ENCODE results near the gene EPB41L4A.
"Not testable (repeated sequence)": the region's sequence is repeated elsewhere in the genome, so short reads cannot be mapped to it uniquely, and the experiment has no call there.

The EPB41L4A gene

DNA sequence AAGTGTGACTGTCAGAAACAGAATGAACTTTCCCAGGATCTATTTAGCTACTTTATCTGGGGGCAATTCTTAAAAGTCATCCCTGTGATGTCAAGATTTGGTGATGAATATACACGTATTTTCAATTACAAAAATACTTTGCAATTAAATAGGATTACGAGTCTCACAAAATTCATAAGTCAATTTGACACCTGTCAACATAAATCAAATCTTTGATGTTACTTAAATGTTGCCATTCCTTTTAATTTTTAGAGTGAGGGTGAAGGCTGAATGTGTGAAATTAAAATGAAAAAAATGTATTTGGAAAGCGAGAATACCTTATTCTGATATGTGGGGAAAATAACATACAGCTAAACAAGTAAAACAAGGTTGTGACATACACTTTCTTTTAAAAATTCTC is 202.9 kb downstream of the EPB41L4A start:
- DNase-seq (ENCODE audit: low spot score) = no peak
- no peak for FAIRE-seq

DNA sequence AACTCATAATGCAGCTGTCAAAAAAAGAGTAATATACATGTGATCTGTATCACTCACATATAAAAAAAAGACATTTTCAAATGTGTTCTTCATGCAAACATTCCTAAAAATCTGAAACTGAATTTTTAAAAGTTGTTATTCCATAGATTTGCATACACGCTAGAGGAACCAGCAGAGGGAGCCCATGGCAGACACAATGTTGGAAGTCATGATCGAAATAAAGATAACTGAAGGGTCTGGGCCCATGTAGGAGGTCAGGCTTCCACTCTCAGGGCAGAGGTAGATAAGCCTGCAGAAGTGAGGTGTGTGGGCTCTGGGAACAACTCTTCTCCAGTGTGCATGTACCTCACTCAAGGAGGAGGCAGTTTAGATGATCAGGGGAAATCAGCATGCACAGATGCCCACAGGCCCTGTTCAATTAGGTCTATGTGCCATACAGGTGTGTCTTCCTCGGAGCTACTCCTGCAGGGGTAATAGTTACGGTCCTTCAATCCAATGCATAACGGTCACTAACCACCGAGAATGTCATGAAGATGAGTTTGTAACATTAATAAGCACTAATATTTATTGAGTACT is 208.6 kb downstream of the EPB41L4A start:
- DNase-seq (ENCODE audit: low spot score) (peak; percentile 27), FAIRE-seq (peak; percentile 69)

DNA sequence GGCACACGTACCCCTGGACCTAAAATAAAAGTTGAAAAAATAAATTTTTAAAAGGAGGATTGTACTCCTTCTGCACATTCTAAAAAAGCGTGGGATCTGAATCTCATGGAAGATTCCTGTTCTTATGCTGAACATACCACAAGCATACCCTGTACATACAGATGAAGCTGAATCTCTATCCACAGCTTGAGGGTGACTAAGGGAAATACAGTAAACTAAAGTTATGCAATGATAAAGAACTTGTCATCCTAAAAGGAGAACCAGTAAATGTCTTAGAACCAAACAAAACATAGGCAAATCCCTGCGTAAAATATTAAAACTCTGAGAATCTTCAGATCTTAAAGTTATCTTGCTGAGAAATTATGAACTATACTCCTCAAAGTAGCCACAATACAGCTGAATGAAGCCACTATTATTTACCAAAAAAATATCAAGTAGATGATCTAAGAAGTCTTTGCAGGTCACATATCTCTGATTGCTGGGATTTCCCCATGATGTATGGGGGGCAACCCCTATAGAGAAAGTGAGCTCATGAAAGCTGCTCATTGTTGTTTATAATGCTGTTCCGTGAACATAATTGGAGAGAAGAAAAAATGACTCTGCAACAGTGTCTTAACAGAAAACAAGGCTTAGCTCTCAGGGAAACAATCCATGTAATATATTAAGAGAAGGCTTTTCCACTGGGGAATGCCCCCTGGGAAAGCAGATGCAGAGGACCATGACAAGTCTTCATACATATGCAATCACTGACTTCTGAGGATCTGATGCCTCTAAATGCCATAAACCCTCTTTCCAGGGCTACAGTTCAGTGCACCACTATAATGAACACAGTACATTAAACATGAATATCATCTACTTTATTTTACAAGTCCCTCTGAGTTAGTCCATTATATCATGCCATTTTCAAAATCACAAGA is 210.1 kb downstream of the EPB41L4A start:
- FAIRE-seq = no peak
- no peak for DNase-seq (ENCODE audit: low spot score)

DNA sequence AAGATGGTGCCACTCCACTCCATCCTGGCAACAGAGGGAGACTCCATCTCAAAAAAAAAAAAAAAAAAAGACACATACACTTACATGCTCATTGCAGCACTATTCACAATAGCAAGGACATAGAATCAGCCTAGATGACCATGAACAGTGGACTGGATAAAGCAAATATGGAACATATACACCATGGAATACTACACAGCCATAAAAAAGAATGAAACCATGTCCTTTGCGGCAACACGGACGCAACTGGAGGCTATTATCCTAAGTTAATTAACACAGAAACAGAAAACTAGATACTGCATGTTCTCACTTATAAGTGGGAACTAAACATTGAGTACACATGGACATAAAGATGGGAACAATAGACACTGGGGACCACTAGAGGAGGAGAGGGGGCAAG is 210.9 kb downstream of the EPB41L4A start:
- not testable (repeated sequence) for FAIRE-seq; DNase-seq (ENCODE audit: low spot score)

DNA sequence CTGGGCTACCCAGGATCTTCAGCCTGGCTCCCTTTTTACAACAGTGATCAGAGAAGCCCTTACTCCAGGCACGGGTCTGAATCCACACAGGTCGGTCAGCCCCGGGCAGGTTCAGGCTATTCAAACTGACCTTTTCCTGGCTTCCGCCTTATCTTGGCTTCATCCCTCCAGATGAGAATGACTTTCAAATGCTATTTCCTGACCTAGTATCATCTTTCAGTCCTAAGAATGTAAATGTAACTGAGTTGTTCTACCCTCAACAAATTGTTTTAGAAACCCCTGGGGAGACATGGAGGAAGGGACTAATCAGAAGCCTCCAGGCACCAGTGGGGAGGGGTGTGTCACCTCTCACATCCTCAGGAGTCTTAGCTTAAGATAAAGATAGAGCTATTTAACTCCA is 213.2 kb downstream of the EPB41L4A start:
- DNase-seq (ENCODE audit: low spot score) = no peak
- FAIRE-seq = no peak

DNA sequence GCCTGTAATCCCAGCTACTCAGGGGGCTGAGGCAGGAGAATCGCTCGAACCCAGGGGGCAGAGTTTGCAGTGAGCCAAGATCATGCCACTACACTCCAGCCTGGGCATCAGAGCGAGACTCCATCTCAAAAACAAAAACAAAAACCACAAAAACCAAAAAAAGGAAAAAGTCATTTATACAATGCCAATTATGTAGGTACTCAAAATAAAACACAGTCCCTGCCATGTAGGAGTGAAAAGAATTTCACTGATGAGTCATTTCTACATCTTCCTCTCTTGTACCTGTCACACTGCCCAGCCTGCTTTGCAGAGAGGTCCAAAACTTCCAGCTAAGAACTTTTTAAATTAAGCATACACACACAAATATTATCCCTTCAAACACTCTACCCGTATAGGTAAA is 215.8 kb downstream of the EPB41L4A start:
- FAIRE-seq = no peak

DNA sequence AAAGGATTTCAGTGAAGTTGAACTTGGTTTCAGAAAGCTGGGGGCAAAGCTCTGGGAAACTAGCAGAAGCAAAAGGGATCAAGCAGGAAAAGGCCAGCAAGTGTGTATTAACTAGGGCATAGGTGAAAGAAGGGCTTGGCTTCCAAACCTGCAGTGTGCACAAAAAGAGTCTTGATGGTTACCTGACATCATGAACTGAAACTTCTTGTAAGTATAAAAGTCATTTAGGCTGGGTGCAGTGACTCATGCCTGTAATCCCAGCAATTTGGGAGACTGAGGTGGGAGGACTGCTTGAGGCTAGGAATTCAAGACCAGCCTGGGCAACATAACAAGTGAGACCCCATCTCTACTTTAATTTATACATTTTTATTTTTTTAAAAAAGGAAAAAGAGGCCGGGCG is 216.4 kb downstream of the EPB41L4A start:
- FAIRE-seq (no peak), DNase-seq (ENCODE audit: low spot score) (no peak)

More for the DNA sequence above, 215.8 kb downstream of the EPB41L4A start:
- no peak for DNase-seq (ENCODE audit: low spot score)

DNA sequence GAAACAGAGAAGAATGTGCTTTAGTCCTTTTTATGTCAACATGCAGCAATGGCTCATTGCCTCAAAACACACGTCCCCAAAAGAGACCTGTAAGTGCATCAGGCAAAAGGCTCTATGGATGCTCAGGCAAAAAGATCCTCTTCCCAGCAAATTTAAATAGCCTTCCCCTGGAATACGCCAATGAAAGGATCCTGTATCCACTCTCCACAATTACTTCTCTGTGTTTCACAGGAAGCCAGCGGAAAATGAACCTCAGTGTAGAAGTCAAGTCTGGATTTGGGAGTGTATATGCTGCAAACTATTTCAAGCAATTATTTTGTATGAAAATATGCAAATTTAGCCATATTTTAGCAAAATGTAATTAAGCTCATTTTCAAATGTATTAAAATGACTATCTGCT is 217.9 kb downstream of the EPB41L4A start:
- DNase-seq (ENCODE audit: low spot score) = no peak
- FAIRE-seq = no peak

DNA sequence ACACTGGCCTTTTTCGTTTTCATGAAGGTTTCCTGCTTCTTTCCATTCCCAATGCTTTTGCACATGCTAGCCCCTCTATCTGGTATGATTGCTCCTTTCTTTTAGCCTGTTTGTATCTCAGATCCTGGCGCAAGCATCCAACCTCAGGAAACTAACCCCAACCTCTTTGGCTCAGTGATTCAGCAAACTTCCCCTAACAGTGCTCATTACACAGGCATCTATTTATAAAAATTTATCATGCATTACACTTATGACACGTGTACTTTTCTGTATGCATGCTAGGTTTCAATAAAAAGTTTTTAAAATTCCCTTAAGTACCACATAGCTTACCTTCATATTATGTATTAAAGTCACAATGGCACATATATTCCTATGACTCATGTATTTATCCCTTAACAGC is 218.9 kb downstream of the EPB41L4A start:
- DNase-seq (ENCODE audit: low spot score) = no peak
- FAIRE-seq = no peak

DNA sequence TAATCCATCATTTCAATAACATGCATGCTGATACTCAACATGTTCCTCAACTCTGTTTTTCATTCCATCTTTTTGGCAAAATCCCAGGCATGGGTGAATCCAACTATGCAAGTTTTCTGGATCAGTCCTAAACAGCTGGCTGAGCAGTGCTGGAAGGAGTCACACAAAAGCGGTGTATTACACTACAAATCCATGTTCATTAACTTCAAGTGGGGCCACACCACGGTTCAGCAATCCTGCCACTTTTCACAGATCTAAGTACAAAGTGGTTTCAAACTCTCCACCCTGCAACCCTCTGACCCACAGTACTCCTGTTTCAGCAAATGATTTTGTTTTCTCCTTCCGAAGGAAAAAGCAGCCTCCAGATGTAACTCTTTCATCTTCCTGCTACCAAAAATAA is 222.5 kb downstream of the EPB41L4A start:
- DNase-seq (ENCODE audit: low spot score) = no peak
- no peak for FAIRE-seq

DNA sequence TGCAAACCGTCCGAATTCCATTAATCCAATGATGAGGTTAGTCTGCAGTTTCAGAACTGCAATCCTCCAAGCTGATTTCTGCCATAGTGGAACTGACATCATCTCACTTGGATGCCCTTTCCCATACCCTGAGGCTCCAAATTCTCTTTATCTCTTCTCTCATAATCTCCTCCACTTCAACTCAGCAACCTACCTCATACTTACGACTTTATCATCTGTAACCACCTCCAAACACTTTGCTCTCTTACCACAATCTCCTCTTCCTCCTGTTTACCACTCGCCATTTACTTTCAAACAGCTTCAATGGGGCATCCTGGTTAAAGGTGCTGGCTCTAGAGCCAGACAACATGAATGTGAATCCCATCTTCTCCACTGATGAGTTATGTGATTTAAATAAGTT is 223.2 kb downstream of the EPB41L4A start:
- no peak for FAIRE-seq
- DNase-seq (ENCODE audit: low spot score) = no peak

DNA sequence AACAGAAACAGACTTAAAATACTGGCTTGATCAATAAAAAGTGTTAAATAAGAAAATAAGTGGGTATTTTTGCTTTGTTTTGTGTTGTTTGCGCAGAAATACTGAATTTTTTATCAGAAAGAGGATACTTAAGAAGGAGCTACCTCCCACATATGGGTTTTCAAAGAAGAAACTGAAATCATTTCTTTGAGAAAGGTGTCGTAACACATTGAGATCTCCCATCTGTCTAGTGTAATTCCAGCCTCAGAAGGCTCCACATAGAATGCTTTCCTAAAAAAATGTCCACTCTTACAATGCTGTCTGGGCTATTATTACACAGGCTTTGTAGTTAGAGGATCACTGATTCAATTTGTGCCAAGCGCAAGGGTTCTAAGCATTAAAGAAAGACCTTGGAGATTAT is 226.2 kb downstream of the EPB41L4A start:
- no peak for DNase-seq (ENCODE audit: low spot score)
- FAIRE-seq = no peak

DNA sequence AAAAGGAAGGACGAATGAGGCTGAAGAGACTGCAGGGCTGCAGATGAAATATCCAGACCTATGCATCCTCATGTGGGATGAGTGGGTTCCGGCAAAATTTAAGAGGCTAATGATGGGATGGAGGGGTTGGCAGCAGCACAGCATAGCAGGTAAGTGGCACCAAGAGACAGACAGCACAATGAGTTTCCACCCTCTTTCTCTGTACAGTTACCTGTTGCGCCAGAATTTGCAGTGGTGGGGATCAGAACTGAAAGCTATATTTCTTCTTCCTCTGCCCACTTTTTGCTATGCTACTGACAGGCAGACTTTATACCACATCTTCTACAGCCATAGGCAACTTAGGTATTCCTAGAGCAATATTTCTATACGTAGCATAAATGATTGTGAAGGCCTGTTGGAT is 227.0 kb downstream of the EPB41L4A start:
- no peak for DNase-seq (ENCODE audit: low spot score)
- no peak for FAIRE-seq

DNA sequence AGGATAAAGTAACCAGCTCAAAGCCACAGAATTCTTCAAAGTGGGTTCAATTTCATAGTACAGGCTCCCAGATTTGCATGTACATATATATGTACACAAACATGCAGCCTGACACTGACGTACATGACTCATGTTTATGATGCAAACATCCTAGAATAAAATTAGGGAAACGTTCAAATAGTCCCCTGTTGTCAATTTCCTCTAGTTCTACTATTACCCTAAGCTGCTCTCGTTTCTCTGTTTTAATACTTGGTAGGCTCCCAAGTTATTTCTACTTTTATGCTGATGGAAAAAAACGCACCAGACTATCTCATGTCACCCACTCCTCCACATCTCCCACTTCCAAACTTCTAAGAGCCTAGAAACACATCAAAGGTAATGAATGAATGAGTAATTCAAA is 229.7 kb downstream of the EPB41L4A start:
- no peak for DNase-seq (ENCODE audit: low spot score)
- FAIRE-seq = no peak

DNA sequence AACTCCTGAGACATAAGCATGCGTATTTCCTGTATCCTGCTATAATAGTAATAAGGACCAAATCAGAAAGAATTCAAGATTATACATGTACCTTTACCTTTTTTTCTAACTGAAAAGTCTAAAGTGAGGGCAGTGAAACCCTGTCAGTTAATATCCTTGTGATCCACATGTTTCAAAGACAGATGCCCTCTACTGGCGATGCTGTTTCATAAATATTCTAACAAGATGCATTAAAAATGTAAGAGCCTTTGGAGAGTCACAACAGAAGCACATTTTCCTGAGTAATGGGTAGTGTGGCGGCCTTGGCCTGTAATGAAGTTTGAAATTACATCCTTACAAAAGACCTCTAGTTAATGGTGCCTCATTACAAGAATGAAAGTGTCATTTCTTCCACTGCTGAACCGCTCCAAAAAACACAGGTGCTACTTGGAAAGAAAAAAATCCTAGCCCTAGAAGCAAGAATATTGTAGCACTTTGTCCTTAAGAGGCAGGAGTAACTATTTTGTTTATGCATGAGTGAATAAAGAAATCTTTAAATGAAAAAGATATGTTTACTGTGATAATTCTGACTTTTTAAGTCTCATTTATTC is 232.6 kb downstream of the EPB41L4A start:
- DNase-seq (ENCODE audit: low spot score) (peak; percentile 38), FAIRE-seq (peak; percentile 73)

DNA sequence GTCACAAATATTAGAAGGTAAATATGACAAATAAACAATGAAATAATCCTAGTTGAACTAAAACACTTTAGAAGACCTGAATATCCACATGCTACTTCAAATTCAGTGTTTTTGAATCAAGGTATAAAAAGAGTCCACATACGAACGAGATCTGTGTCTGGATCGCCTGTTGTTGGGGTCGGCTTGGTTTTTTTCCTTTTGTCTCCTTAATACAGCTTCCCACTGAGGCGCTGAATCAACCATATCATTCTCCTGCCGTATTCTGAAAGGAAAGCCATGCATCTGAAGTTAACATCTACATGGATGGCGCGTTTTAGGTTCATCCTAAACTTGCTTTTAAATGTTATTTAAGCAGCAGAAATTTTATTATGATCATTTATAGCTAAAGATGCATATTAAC is 235.2 kb downstream of the EPB41L4A start:
- DNase-seq (ENCODE audit: low spot score) = no peak
- no peak for FAIRE-seq

DNA sequence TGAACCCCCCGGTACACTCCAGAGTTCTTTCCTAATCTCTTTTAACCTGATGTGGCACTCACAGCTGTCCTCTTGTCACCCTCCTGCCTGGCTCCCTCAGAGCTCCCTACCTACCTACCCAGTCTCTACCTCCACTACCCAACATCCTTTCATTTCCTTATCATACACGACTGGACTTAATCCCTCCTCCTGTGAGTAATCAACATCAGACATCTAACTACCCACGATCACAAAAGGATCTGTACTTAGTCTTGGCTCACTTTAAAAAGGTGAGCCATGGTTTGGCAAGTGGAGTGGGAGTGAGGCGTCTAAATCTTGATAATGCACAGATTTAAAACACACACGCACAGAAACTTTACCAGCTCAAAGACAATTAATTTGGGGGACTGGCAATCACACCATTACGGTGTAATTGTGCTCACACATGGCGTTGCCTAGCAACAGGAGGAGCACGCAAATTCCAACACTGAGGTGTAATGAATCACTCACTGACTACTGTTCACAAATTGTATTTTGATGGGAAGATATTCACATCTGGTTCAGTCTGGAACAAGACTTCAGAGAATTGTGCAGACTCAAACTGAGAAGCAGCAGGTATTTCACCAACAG is 235.9 kb downstream of the EPB41L4A start:
- DNase-seq (ENCODE audit: low spot score) (peak; percentile 28), FAIRE-seq (no peak)

DNA sequence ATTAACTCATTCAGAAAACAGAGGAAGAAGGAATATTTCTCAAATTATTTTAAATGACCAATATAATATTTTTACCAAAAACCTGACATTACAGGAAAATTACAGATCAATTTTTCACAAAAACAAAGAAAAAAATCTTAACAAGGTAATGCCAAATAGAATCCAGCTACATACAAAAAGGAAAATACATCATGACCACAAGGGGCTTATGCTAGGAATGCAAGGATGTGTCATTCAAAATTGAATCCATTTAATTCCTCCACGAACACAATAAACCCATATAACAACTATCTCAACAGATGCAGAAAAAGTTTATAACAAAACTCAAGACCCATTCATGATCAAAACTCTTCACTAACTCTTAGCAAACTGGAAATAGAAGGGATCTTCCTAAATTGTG is 239.8 kb downstream of the EPB41L4A start:
- FAIRE-seq (no peak), DNase-seq (ENCODE audit: low spot score) (no peak)

DNA sequence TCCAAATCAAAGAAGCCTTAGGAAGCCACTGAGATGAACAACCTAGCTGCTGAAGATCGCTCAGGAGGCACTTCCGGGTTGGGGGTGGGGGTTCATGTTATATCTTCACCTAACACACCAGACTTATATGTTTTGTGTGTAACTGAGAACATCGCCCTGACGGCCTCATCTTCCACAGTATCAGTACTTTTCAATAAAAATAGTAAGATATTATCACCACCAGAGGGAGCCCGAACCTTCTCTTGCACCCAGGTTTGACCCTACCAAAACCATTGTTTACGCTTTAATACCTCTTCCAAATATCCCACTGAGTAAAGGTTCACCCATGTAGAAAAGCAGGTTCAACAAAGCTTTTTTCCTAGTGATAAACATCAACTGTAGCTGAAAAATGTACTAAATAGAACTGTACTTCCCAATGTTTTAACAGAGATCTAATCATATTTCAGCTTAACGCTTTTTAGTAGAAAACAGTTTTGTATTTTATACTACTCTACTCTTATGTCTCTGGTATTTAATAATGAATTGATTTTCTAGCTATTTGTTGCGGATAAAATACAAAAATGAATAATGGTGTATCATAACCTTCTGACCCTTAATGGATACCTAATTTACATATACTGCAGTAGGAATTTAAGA is 244.0 kb downstream of the EPB41L4A start:
- DNase-seq (ENCODE audit: low spot score) (peak; percentile 34), FAIRE-seq (peak; percentile 20)

DNA sequence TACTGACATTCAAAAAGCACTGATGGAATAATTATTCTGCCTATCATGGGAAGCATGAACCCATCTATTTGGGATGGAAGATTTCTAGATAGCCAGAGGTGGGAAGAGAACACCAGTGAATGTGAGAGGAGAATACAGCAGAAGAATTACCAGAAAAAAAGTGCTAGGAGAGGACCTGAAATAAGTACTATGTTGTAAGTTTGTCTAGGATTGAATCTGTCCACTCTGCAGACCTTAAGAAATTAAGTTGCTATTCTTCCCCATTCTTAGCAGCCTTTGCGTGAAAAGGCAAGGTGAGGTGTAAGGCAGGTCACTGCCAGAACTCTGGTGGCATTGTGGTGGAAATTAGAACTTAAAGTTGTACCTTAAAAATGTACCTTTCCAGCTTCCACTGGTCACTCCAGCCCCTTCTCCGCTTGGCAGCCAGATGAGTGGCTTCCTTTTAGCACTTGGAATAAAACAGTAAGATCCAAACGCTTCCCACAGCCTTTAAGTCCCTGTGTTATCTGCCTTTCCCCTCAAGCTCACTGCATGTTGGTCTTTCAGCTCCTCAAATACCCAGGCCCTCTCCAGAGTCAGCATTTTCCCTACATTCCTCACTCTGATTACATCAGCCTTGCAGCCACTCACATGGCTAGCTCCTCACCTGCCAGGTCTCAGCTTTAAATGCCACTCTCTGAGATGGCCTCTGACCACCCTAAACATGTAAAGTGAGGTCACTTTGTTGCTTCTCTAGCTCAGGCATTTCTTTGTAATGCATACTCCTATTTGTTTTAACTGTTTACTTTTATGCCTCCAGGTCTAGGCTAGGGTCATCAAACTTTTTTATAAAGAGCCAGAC is 253.0 kb downstream of the EPB41L4A start:
- no peak for FAIRE-seq
- DNase-seq (ENCODE audit: low spot score) = no peak

DNA sequence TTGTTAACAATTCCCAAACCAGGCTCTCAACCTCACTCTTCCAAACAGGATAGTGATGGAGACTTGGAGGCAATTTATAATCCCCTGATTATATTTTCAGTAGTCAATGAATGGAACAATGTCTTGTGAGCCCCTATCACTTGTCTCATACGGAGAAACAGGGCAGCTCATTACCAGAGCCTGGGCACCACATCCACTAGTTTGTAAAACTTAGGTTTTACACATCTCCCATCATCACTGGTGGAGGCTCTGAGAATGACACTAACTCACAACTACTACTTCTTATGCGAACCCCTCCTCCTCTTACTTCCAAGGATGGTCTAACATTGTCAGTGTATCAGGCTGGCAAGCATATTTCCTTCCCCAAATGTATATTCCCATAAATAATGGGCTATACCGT is 253.7 kb downstream of the EPB41L4A start:
- no peak for DNase-seq (ENCODE audit: low spot score)
- no peak for FAIRE-seq
